Choroid plexus epithelial cell (primary cell): Measurements from ENCODE around the gene AP2S1.

ENCODE experiments used
- DNase-seq: peaks from one replicate; pipeline ENCODE4 v3.0.0-alpha.2; 2010; ENCODE audit warnings: low read depth
- H3K4me3 ChIP-seq: 2 replicates; pipeline ENCODE4 v1.5.1; 2011; ENCODE audit warnings: low read depth, mild to moderate bottlenecking, control low read depth, low read length, moderate library complexity
- CTCF ChIP-seq: conservative IDR thresholded peaks from 2 replicates; pipeline ENCODE4 v1.5.1; 2011; ENCODE audit warnings: low read depth, mild to moderate bottlenecking, control low read depth, inconsistent platforms, low read length, moderate library complexity

The AP2S1 gene

GRCh38 chr19:46839752-46840497 is 10.7 kb downstream of the AP2S1 start:
- DNase-seq = no peak
- TF ChIP-seq CTCF = no peak
- H3K4me3 ChIP-seq = no peak overlapping the region

- DNase-seq = no peak
- TF ChIP-seq CTCF = no peak
- no peak overlapping the region for H3K4me3 ChIP-seq
Observed at GRCh38 chr19:46838160-46838559, 12.5 kb downstream of the AP2S1 start.

GRCh38 chr19:46834984-46835383 is 15.7 kb downstream of the AP2S1 start:
- H3K4me3 ChIP-seq = no peak overlapping the region
- DNase-seq = no peak
- no peak for TF ChIP-seq CTCF

GRCh38 chr19:46834121-46834520 is 16.5 kb downstream of the AP2S1 start:
- TF ChIP-seq CTCF = no peak
- DNase-seq = no peak
- no peak overlapping the region for H3K4me3 ChIP-seq

- no peak for TF ChIP-seq CTCF
- H3K4me3 ChIP-seq = no peak overlapping the region
- DNase-seq = no peak
Observed at GRCh38 chr19:46830864-46831263, 19.8 kb downstream of the AP2S1 start.

- H3K4me3 ChIP-seq = no peak overlapping the region
- DNase-seq = no peak
- TF ChIP-seq CTCF = no peak
Observed at GRCh38 chr19:46828484-46828883, 22.2 kb downstream of the AP2S1 start.

GRCh38 chr19:46825731-46826055 is 25.0 kb downstream of the AP2S1 start:
- DNase-seq = no peak
- TF ChIP-seq CTCF = no peak

More at GRCh38 chr19:46825731-46826055, 25.0 kb downstream of the AP2S1 start:
- no peak overlapping the region for H3K4me3 ChIP-seq
